Posterior cingulate gyrus (tissue), 11 donors: ENCODE results near the gene ARSK.
A peak's percentile ranks its signal among the peaks of the same experiment; 100 is the strongest.

Source experiments
- DNase-seq, 10 donors: peaks; one replicate each; pipeline versions ENCODE4 v3.0.0 to v3.0.0-alpha.2; 2020 to 2021; ENCODE audit warnings: mixed read lengths in 3 of 10
- intact Hi-C: fragments of 100-400 bp; cut with DNase I; formaldehyde crosslinking; loops from one replicate; pipeline ENCODE4 v1.15.1; 2023

The ARSK gene

GRCh38 chr5:95563367-95563766, 8.5 kb downstream of the ARSK start:
- intact Hi-C loops: no loop called here
- no peak for DNase-seq

GRCh38 chr5:95564450-95564849, 9.5 kb downstream of the ARSK start:
- intact Hi-C loops: no loop called here
- no peak for DNase-seq

- no peak for DNase-seq
- intact Hi-C loops: no loop called here
Observed at GRCh38 chr5:95565280-95565920, 10.5 kb downstream of the ARSK start.

GRCh38 chr5:95572016-95572415, 17.1 kb downstream of the ARSK start:
- intact Hi-C loops: no loop called here
- no peak for DNase-seq

- DNase-seq: no peak
- intact Hi-C loops: no loop called here
Observed at GRCh38 chr5:95581576-95581975, 26.7 kb downstream of the ARSK start.

- intact Hi-C loops: no loop called here
- DNase-seq: no peak
Observed at GRCh38 chr5:95583992-95584391, 29.1 kb downstream of the ARSK start.

GRCh38 chr5:95590880-95591279, 36.0 kb downstream of the ARSK start:
- intact Hi-C loops: no loop called here
- DNase-seq: no peak

GRCh38 chr5:95591490-95591901, 36.6 kb downstream of the ARSK start:
- DNase-seq: no peak
- intact Hi-C loops: no loop called here

GRCh38 chr5:95595289-95595931, 40.5 kb downstream of the ARSK start:
- DNase-seq: no peak
- intact Hi-C loops: no loop called here

- no peak for DNase-seq
- intact Hi-C loops: no loop called here
Observed at GRCh38 chr5:95599252-95599651, 44.4 kb downstream of the ARSK start.

- intact Hi-C loops: no loop called here
- DNase-seq: no peak
Observed at GRCh38 chr5:95600557-95600956, 45.7 kb downstream of the ARSK start.

- intact Hi-C loops: no loop called here
- no peak for DNase-seq
Observed at GRCh38 chr5:95605786-95606185, 50.9 kb downstream of the ARSK start.

- no peak for DNase-seq
- intact Hi-C loops: no loop called here
Observed at GRCh38 chr5:95606419-95606818, 51.5 kb downstream of the ARSK start.

GRCh38 chr5:95609711-95610110, 54.8 kb downstream of the ARSK start:
- intact Hi-C loops: no loop called here
- no peak for DNase-seq

GRCh38 chr5:95610546-95610945, 55.6 kb downstream of the ARSK start:
- intact Hi-C loops: no loop called here
- no peak for DNase-seq

- no peak for DNase-seq
- intact Hi-C loops: no loop called here
Observed at GRCh38 chr5:95611396-95611795, 56.5 kb downstream of the ARSK start.

- intact Hi-C loops: no loop called here
- no peak for DNase-seq
Observed at GRCh38 chr5:95613514-95613913, 58.6 kb downstream of the ARSK start.

GRCh38 chr5:95615164-95615467, 60.2 kb downstream of the ARSK start:
- intact Hi-C loops: no loop called here
- DNase-seq: no peak

GRCh38 chr5:95617057-95617456, 62.2 kb downstream of the ARSK start:
- intact Hi-C loops: no loop called here
- DNase-seq: no peak

- intact Hi-C loops: no loop called here
- no peak for DNase-seq
Observed at GRCh38 chr5:95619096-95619495, 64.2 kb downstream of the ARSK start.

- intact Hi-C loops: no loop called here
- DNase-seq: no peak
Observed at GRCh38 chr5:95619514-95620029, 64.7 kb downstream of the ARSK start.

GRCh38 chr5:95620030-95620869, 65.3 kb downstream of the ARSK start, which contains the start of gene GPR150:
Gene GPR150, plus strand, starts transcription at chr5:95620087. Its CDS starts 189 bp downstream, at chr5:95620276.
- intact Hi-C loops: no loop called here
- DNase-seq: peak in 9 of 10 donors; percentile 16 to 89 (median 42)
